Measurements from ENCODE around the gene PACSIN1.

The PACSIN1 gene

DNA sequence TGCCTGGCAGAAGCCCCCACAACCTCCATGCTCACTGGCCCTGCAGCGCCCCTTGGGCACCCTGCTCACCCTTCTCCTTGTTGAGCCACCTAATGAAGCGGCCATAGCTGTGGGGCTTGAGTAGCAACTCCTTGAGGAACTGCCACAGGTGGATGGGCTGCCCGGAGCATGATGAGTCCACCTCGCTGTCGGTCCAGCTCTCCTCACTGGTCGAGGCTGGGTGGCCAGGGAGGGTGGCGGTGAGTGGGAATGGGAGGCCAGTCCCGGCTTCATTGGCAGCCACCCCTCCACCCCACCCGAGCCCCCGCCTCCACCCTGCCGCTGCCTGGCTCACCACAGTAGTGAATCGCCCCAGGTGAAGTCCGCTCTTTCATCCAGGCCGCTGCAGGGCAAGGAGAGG, 73.3 kb downstream of the PACSIN1 start:
- Histone ChIP-seq H3K27me3 (ENCODE audit: control insufficient read depth, insufficient read depth, low read length) (no peaks in the 10 kb centered on the region), H3K4me3 (ENCODE audit: low read depth, low read length) (no peak overlapping the region), H3K9ac (ENCODE audit: low read length) (no peak overlapping the region), H3K36me3 (ENCODE audit: control insufficient read depth, insufficient read depth, low read length) (no peaks in the 10 kb centered on the region), H3K9me3 (ENCODE audit: control insufficient read depth, insufficient read depth, low read depth, low read length) (no peaks in the 10 kb centered on the region), H3K27ac (ENCODE audit: low read depth, low read length) (no peak overlapping the region), H3K4me1 (ENCODE audit: control insufficient read depth, insufficient read depth, low read length) (no peaks in the 10 kb centered on the region; the same call in 1 of the 2 replicates)

- Histone ChIP-seq H3K9me3 (ENCODE audit: control insufficient read depth, insufficient read depth, low read depth, low read length) (no peaks in the 10 kb centered on the region), H3K27ac (ENCODE audit: low read depth, low read length) (no peak overlapping the region), H3K4me3 (ENCODE audit: low read depth, low read length) (no peak overlapping the region), H3K36me3 (ENCODE audit: control insufficient read depth, insufficient read depth, low read length) (no peaks in the 10 kb centered on the region), H3K4me1 (ENCODE audit: control insufficient read depth, insufficient read depth, low read length) (peaks cover 5% of the 10 kb centered on the region; the same call in 1 of the 2 replicates), H3K27me3 (ENCODE audit: control insufficient read depth, insufficient read depth, low read length) (no peaks in the 10 kb centered on the region), H3K9ac (ENCODE audit: low read length) (no peak overlapping the region)
Measured at GRCh38 chr6:34540222-34540621, 74.3 kb downstream of the PACSIN1 start.

DNA sequence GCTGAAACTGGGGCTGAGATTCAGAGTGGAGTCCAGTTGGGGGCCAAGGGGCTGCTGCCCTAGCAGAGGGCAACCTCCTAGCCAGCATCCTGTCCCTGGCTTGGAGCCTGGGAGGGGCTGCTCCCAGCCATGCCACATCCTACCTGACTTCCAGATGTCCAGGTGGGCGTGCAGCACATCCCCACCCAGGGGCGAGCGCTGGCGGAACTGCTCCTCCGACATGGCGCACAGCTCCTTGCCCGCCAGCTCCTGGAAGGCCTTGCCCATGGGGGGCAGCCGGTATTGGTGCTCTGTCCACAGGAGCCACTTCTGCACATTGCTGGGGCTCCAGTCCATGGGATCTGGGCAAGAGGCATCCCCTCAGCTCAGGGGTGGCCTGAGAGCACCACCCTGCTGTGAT, 75.0 kb downstream of the PACSIN1 start:
- Histone ChIP-seq H3K9ac (ENCODE audit: low read length) (no peak overlapping the region), H3K36me3 (ENCODE audit: control insufficient read depth, insufficient read depth, low read length) (no peaks in the 10 kb centered on the region), H3K4me1 (ENCODE audit: control insufficient read depth, insufficient read depth, low read length) (peaks cover 5% of the 10 kb centered on the region; the same call in 1 of the 2 replicates), H3K4me3 (ENCODE audit: low read depth, low read length) (no peak overlapping the region), H3K9me3 (ENCODE audit: control insufficient read depth, insufficient read depth, low read depth, low read length) (no peaks in the 10 kb centered on the region), H3K27ac (ENCODE audit: low read depth, low read length) (no peak overlapping the region), H3K27me3 (ENCODE audit: control insufficient read depth, insufficient read depth, low read length) (no peaks in the 10 kb centered on the region)

GRCh38 chr6:34543421-34543820, 77.5 kb downstream of the PACSIN1 start:
- H3K9ac ChIP-seq (ENCODE audit: low read length), result no peak overlapping the region
- no peak overlapping the region for H3K27ac ChIP-seq (ENCODE audit: low read depth, low read length)
- no peaks in the 10 kb centered on the region for H3K27me3 ChIP-seq (ENCODE audit: control insufficient read depth, insufficient read depth, low read length)

GRCh38 chr6:34544052-34544604, 78.3 kb downstream of the PACSIN1 start:
- Histone ChIP-seq H3K27me3 (ENCODE audit: control insufficient read depth, insufficient read depth, low read length) (no peaks in the 10 kb centered on the region), H3K36me3 (ENCODE audit: control insufficient read depth, insufficient read depth, low read length) (no peaks in the 10 kb centered on the region), H3K9ac (ENCODE audit: low read length) (no peak overlapping the region), H3K4me3 (ENCODE audit: low read depth, low read length) (no peak overlapping the region), H3K9me3 (ENCODE audit: control insufficient read depth, insufficient read depth, low read depth, low read length) (no peaks in the 10 kb centered on the region), H3K27ac (ENCODE audit: low read depth, low read length) (no peak overlapping the region), H3K4me1 (ENCODE audit: control insufficient read depth, insufficient read depth, low read length) (peaks cover 8% of the 10 kb centered on the region; the same call in 1 of the 2 replicates)

More at GRCh38 chr6:34543421-34543820, 77.5 kb downstream of the PACSIN1 start:
- H3K36me3 ChIP-seq (ENCODE audit: control insufficient read depth, insufficient read depth, low read length), result no peaks in the 10 kb centered on the region
- H3K4me3 ChIP-seq (ENCODE audit: low read depth, low read length), result no peak overlapping the region
- no peaks in the 10 kb centered on the region for H3K9me3 ChIP-seq (ENCODE audit: control insufficient read depth, insufficient read depth, low read depth, low read length)
- H3K4me1 ChIP-seq (ENCODE audit: control insufficient read depth, insufficient read depth, low read length), result peaks cover 8% of the 10 kb centered on the region; the same call in 1 of the 2 replicates

- H3K27ac ChIP-seq (ENCODE audit: low read depth, low read length), result no peak overlapping the region
- no peak overlapping the region for H3K9ac ChIP-seq (ENCODE audit: low read length)
- H3K4me1 ChIP-seq (ENCODE audit: control insufficient read depth, insufficient read depth, low read length), result peaks cover 8% of the 10 kb centered on the region; the same call in 1 of the 2 replicates
- no peak overlapping the region for H3K4me3 ChIP-seq (ENCODE audit: low read depth, low read length)
- H3K36me3 ChIP-seq (ENCODE audit: control insufficient read depth, insufficient read depth, low read length), result no peaks in the 10 kb centered on the region
- no peaks in the 10 kb centered on the region for H3K9me3 ChIP-seq (ENCODE audit: control insufficient read depth, insufficient read depth, low read depth, low read length)
- no peaks in the 10 kb centered on the region for H3K27me3 ChIP-seq (ENCODE audit: control insufficient read depth, insufficient read depth, low read length)
Measured at GRCh38 chr6:34544776-34545471, 79.0 kb downstream of the PACSIN1 start.

- Histone ChIP-seq H3K9ac (ENCODE audit: low read length) (no peak overlapping the region), H3K27ac (ENCODE audit: low read depth, low read length) (no peak overlapping the region), H3K4me1 (ENCODE audit: control insufficient read depth, insufficient read depth, low read length) (peaks cover 8% of the 10 kb centered on the region; the same call in 1 of the 2 replicates), H3K9me3 (ENCODE audit: control insufficient read depth, insufficient read depth, low read depth, low read length) (no peaks in the 10 kb centered on the region), H3K36me3 (ENCODE audit: control insufficient read depth, insufficient read depth, low read length) (no peaks in the 10 kb centered on the region), H3K27me3 (ENCODE audit: control insufficient read depth, insufficient read depth, low read length) (no peaks in the 10 kb centered on the region), H3K4me3 (ENCODE audit: low read depth, low read length) (no peak overlapping the region)
Measured at GRCh38 chr6:34546551-34547321, 80.9 kb downstream of the PACSIN1 start.

DNA sequence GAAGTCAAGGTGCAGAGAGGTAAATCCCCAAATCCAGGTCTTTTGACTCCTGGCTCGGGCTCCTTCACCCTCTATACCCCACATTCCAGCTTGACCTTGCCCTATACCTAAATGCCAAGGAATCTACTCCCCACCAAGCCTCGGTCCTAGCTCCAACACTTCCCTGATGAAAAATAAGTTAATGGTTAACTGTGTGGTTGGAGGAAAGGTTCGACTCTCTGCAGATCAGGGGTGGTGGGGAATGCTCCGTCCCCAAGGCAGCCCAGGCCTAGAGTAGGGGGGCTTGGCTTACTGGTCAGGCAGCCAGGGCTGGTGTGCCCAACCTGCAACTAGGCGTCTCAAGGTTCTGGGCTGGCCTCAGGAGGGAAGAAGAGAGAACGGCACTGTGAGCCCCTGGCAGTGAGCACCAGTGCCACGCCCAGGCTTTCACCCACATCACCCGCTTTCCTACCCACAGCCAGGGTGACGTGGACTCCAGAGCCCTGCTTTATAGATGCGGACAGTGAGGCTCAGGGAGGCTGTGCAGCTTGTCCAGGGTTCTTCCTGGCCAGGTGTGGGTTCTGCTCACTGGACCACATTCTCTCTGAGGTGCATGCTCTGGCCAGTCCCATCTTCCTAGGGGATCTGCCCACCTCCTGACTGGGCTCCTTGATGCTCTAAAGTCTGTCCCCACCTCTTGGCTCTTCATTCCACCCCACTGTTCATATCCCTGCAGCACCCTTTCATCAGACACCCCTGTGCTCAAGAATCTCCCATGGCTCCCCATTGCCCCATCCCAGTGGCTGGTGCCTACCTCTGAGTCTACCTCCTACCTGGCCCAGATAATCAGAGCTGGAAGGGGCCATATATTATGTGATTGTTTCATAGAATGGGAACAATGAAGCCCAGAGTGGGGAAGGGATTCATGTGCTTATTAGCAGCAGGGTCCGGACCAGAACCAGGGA, 82.1 kb downstream of the PACSIN1 start:
- no peak overlapping the region for H3K27ac ChIP-seq (ENCODE audit: low read depth, low read length)
- no peaks in the 10 kb centered on the region for H3K9me3 ChIP-seq (ENCODE audit: control insufficient read depth, insufficient read depth, low read depth, low read length)
- H3K4me3 ChIP-seq (ENCODE audit: low read depth, low read length), result no peak overlapping the region
- H3K9ac ChIP-seq (ENCODE audit: low read length), result no peak overlapping the region
- peaks cover 8% of the 10 kb centered on the region; the same call in 1 of the 2 replicates for H3K4me1 ChIP-seq (ENCODE audit: control insufficient read depth, insufficient read depth, low read length)
- no peaks in the 10 kb centered on the region for H3K36me3 ChIP-seq (ENCODE audit: control insufficient read depth, insufficient read depth, low read length)
- H3K27me3 ChIP-seq (ENCODE audit: control insufficient read depth, insufficient read depth, low read length), result no peaks in the 10 kb centered on the region

DNA sequence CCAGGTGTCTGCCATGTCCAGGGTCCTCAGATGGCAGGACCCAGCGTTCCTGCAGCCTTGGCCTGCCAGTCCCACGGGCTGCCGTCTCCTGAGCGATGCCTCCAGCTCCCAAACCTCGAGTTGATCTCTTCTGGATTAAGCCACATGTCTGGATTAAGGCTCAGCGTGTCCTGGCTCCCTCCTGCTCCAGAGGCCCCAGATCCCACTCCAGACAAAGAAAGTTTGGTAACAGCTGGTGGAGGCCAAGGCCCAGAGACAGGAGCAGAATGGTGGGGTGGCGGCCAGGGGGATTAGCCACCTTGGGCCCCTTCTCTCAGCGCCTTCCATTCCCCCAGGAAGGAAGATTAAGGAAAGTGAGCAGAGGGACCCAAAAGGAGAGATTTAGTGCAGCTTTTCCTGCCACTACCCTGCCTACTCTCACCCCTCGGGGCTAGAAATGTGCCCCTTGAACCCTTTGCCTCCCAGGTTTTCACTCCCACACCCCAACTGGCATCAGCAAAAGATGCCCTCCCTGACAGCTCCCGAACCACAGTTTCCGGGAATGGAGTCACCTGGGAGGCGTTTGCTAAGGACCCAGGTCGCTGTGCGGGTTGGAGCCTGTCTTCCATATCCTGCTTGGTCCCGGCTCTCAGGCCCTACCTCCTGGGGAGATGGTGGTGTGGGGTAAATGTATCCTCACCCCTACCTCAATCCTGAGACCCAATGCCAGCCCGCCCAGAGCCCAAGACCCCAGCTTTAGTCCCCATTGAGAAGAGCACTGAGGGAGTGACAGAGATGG, 83.3 kb downstream of the PACSIN1 start:
- H3K4me1 ChIP-seq (ENCODE audit: control insufficient read depth, insufficient read depth, low read length), result peaks cover 13% of the 10 kb centered on the region; the same call in 1 of the 2 replicates
- no peaks in the 10 kb centered on the region for H3K36me3 ChIP-seq (ENCODE audit: control insufficient read depth, insufficient read depth, low read length)
- no peak overlapping the region for H3K27ac ChIP-seq (ENCODE audit: low read depth, low read length)
- no peaks in the 10 kb centered on the region for H3K27me3 ChIP-seq (ENCODE audit: control insufficient read depth, insufficient read depth, low read length)
- H3K9me3 ChIP-seq (ENCODE audit: control insufficient read depth, insufficient read depth, low read depth, low read length), result no peaks in the 10 kb centered on the region
- no peak overlapping the region for H3K9ac ChIP-seq (ENCODE audit: low read length)
- H3K4me3 ChIP-seq (ENCODE audit: low read depth, low read length), result no peak overlapping the region

DNA sequence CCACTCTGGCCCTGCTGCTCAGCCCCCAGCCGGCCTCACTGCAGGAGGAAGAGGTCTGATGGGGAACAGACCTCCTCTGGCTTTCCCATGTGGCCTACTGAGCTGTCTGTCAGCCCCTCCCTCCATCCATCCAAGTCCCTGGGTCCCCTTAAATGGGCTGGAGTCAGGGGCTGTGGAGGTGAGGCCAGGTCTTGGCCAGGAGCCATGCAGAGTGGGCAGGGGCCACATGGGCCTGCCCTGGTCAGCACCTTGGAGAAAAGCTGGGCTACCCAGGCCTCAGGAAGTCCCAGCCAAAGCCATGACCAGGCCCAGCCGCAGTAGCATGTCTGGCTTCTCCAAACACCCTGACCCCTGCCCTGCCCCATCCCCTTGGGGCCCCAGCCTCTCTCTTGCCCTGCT, 83.9 kb downstream of the PACSIN1 start:
- H3K27ac ChIP-seq (ENCODE audit: low read depth, low read length), result no peak overlapping the region
- H3K4me1 ChIP-seq (ENCODE audit: control insufficient read depth, insufficient read depth, low read length), result peaks cover 12% of the 10 kb centered on the region; the same call in 1 of the 2 replicates

More for the DNA sequence above, 83.9 kb downstream of the PACSIN1 start:
- no peak overlapping the region for H3K4me3 ChIP-seq (ENCODE audit: low read depth, low read length)
- H3K9me3 ChIP-seq (ENCODE audit: control insufficient read depth, insufficient read depth, low read depth, low read length), result no peaks in the 10 kb centered on the region
- H3K27me3 ChIP-seq (ENCODE audit: control insufficient read depth, insufficient read depth, low read length), result no peaks in the 10 kb centered on the region
- no peaks in the 10 kb centered on the region for H3K36me3 ChIP-seq (ENCODE audit: control insufficient read depth, insufficient read depth, low read length)
- H3K9ac ChIP-seq (ENCODE audit: low read length), result no peak overlapping the region
